ENCODE measurements around the gene MALSU1.
"Not testable (repeated sequence)": the region's sequence is repeated elsewhere in the genome, so short reads cannot be mapped to it uniquely, and the experiment has no call there.

MALSU1 gene

DNA sequence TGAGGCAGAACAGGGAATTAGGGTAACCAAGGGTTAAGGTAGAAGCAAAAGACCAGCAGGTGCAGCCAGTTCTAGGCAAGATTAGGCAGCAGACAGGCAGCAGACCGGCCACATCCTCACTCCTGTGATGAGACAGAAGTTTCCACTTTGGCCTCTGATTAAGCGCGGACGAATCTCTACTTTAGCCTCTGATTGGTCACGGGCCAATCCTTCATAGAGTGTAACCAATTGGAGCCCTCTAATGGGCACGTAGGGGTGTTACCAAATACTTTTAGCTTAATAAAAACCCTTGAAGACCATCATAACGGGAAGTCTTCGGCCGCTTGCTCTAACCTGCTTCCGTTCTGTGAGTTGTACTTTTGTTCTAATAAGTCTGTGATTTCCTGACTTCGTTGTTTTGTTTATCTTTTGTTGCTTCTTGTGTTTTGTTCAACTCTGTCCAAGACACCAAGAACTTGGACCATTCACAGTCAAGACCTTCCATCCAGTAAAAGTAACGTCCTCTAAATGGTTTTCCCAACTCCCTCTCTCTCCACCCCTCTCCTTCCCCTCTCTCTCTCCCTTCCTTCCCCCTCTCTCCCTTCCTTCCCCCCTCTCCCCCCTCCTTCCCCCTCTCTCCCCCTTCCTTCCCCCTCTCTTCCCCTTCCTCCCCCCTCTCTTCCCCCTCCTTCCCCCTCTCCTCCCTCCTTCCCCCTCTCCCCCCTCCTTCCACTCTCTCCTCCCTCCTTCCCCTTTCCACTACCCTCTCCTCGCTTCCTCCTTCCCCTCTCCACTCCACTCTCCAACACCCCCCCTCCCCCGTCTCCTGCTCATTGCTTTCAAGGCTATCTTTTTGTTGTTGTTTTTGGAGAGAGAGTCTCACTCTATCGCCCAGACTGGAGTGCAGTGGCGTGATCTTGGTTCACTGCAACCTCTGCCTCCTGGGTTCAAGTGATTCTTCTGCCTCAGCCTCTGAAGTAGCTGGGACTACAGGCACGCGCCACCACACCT lies 13.2 kb upstream of the MALSU1 start:
- peak in 1 of 4 experiments; percentile 21 for DNase-seq

DNA sequence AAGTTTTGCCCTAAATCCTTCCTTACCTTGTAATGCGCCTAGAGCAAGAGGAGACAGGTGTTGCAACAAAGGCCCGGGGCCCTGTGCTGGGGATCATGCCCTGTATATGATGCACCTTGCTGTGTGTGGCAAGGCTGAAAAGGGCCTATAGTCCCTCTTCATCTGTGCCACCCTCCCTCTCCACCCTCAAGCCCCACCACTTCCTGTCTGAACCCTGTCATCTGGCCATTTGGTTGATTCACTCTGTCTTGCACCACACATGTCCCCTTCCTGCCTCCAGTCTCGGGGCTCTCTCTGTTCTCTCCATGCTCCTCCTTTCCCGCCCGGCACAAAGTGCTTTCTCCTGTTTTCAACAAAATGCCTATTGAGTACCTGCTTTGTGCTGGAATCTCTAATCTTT lies 11.5 kb upstream of the MALSU1 start:
- DNase-seq, result peak in 2 of 4 experiments; percentile 33 to 48

DNA sequence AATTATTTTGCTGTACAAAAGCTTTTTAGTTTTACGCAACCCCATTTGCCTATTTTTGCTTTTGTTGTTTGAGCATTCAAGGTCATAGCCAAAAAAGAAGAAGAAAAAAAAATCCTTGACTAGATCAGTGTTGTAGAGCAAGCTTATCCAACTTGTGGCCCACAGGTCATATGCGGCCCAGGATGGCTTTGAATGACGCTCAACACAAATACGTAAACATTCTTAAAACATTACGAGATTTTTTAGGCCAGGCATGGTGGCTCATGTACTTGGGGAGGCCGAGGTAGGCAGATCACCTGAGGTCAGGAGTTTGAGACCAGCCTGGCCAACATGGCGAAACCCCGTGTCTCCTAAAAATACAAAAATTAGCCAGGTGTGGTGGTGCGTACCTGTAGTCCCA lies 8.1 kb upstream of the MALSU1 start:
- no peak for DNase-seq

DNA sequence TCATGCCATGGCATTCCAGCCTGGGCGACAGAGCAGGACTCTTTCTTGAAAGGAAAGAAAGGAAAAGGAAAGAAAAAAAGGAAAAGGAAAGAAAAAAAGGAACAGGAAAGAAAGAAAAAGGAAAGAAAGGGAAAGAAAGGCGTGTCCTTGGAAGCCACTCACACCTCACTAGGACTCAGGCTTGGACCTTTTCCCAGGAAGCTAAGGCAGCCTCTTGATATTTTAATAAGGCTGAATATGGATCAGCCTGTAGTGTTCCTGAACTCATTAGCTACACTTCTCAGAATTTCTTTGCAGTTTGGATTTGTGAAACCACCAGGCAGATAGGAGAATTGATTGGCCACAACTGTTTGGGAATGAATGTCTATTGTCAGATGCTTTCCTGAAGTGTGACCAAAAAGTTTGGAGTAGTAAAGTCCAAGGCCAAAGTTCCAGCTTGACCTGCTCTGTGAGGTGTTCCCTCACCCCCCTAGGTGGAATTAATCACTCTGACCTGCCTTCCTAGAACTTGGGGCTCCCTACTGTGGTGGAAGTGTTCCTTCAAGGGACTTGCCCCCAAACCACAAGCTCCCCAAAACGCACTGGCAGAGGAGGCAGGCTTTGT lies 7.1 kb upstream of the MALSU1 start:
- DNase-seq, result no peak

DNA sequence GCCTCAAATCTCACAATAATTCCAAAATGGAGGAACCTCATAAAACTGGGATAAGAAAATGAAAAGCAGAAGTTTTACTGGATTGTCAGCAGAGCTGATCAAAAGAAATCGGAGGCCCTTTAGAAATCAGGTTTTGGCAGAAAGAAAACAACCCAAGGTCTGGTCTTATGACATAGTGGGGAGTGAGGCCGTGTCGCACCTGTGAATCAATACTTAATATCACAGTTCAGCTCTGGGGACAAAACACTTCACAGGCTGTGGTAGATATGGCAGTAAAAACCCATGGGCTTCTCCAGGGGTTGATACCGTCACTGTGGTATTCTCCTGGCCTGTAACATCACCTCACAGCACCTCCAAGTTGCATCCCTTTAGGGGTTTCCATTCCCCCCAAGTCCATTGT lies 6.5 kb upstream of the MALSU1 start:
- no peak for DNase-seq

DNA sequence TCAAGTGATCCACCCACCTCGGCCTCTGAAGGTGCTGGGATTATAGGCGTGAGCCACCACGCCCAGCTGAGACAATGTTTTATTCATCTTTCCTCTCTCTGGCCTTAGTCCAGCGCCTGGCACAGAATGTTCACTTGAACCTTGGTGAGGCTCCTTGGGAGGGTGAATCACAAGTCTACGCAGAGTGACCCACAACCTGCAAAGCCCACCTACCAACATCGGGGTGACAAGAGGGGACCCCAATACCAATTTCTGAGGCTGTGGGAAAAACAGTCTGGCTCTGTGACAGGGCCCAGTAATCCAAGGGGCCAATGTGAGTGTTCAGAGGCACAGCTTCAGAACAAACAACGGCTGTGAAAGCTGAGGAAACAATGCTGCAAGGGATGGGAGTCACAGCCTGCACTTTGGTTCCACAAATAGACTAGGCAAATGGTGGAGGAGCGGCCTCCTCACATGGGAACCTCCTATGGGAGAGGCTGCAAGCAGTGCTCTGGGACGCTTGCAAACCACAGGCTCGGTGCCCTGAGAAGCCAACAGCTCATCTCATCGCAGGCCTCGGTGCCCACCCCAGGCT lies 5.6 kb upstream of the MALSU1 start:
- DNase-seq, result no peak

DNA sequence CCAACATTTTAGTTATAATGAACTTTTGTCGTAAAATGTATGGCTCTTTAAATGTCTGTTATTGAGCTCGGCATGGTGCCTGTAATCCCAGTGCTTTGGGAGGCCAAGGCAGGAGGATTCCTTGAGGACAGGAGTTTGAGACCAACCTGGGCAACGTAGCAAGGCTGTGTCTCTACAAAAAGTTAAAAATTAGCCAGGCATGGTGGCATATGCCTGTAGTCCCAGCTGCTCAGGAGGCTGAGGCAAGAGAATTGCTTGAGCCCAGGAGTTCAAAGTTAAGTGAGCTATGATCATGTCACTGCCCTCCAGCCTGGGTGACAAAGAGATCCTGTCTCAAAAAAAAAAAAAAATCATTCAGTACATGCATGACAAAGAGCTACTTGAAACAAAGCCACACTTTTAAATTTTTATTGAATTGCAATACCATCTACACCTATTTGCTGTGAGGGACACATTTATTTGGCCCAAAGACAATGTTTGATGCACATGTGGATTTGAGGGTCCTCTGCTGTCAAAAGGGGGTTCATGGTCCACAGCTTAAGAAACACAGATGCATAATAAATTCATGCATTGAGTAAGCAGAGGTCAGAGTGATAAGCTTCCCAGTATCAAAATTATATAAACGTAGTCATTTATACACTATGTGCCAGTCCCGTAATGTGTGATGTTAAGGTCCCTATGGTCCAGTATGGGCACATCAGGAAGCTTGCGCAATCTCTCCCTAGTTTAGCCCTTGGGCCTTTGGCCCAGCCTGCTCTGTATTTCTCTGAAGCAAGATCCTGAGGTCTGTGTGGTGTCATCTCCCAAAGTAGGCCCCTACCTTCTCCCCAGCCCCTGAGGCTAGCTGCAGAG lies 4.4 kb upstream of the MALSU1 start:
- DNase-seq, result peak in 2 of 4 experiments; percentile 30 to 35

DNA sequence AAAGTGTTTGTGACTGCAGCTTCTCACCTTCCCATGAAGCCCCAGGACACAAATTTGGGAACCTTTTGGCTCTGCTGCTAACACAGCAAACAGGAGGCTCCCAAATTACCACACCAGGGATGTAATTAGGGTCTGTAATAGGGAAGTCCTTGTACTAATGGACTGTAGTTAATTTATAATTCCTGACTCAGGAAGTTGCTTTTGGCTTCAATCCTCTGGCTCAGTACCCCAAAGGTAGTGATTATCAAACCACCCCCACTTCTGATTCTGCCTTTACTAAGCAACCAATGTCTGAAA lies 3.8 kb upstream of the MALSU1 start:
- no peak for DNase-seq

DNA sequence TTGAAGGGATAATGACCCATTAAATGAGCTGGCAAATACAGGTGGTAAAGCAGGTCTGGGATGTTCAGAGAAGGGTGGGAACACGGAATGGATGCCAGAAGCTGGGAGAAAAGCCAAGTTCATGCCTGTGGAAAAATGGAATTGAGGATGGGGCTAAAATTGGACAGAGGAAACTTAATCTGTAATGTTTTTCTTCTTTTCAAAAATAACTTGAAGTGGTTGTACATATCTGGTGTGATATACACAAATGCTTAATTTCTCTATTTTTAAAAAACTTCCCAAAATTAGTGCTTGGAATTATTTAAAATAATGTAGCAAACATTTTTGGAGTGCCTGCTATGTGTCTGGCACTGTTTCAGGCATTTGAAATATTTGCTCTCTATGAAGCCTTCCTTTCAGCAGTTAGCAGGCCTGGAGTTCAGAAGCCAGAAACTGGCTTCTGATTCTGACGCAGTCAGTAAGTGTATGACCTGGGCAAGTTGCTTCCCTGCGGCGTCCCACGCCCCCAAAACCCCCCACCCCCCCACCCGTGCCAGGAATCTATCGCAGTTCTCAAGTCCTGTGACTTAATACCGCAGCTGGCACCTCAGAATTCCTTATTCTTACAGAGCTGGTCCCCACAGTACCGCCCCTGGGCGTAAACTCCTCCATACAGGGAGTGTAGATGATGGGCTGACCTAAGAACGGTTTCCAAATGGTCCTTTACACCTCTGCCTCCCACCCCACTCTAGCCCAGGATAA lies 828 bp upstream of the MALSU1 start:
- DNase-seq, result no peak

DNA sequence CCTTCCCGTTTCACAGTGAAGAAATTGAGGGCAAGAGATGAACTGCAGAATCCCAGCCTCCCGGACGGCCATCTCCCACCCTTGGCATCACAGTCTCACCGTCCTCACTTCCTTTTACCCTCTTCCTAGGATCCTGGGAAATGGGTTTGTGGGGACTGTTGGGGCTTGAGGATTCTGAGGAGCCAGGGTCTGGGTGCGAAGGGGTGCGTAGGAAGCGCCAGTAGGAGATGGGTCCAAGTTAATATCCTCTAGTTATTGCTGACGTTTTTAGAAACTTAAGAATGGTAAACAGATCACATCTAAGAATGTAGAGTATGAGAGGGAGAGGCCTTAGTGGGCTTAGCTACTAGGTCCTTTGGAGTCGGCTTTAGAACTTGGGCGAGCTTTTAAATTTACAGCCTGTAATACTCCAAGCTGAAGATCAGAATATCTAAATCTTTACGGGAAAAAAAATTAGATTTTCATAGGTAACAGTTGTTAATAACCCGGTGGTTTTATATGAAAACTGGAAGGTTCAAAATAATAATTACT lies 696 bp downstream of the MALSU1 start:
- peak in 2 of 4 experiments; percentile 28 to 32 for DNase-seq

DNA sequence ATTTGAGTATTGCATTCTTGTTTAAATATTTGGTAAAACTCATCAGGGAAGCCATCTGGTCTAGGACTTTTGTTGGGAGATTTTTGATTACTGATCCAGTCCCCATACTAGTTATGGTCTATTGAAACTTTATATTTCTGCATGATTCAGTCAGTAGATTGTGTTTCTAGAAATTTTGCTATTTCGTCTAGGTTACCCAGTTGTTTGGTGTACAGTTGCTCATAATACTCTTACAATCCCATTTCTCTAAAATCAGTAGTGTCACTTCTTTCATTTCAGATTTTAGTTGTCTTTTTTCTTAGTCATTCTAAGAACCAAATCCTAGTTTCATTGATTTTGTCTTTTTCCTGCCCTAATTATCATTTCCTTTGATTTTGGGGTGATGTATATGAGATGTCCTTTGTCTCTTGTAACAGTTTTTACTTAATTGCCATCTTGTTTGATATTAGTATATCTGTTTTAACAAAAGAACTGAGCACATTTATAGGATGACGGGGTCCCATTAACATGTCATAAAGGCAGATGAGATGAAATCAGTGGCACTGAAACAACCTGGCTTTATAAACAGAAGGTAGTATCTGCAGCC lies 7.9 kb downstream of the MALSU1 start:
- DNase-seq, result no peak

DNA sequence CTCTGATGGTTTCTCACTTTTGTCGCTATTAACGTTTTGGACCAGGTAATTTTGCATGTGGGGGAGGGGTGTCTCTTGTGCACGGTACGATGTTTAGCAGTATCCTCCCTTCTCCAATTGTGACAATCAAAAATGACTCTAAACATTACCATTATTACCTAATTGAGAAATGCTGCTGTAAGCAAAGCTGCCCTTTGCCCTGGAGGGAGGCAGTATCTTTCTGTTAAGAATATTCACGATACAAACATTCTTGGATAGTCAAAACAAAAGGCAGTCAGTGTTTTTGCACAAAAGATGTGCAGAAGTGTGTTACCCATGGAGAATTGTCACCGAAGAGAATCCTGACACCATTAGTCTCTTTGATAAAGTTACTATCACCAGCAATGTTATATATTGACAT lies 9.6 kb downstream of the MALSU1 start:
- no peak for DNase-seq

DNA sequence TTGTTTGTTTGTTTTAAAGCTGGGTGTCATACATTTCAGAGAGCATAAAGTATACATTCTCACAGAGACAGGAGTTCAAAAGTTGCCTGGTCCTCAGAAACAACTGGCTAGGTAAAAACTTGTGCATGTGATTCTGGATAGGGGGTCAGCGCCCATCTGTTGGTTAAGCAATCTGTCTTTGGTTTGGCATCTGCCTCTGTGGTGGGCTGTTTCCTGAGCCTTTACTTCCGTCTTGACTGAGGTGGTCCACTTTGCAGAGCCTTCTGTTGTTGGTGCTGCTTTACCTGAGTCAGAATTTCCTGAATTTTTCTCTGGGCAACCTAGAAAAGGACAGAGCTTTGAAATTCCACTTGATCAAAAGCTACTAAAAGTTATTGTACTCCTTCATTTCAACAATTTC lies 13.0 kb downstream of the MALSU1 start:
- DNase-seq, result not testable (repeated sequence)

DNA sequence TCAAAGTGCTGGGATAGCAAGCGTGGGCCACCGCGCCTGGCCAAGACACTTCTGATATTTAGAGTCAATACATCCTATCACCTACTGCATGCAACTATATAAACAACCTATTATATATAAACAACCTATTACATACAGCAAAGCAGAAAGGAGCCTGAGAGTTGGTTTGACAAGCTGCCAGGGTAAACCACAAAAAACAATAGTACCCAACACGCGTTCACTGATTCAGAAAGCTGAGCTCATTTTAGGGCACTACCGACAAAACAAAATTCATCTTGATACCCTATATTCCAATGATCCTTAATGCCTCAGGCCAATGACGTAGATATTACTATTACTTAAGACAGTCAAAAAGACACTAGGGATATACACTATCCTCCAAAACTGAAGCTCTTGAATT lies 16.2 kb downstream of the MALSU1 start:
- DNase-seq, result no peak

DNA sequence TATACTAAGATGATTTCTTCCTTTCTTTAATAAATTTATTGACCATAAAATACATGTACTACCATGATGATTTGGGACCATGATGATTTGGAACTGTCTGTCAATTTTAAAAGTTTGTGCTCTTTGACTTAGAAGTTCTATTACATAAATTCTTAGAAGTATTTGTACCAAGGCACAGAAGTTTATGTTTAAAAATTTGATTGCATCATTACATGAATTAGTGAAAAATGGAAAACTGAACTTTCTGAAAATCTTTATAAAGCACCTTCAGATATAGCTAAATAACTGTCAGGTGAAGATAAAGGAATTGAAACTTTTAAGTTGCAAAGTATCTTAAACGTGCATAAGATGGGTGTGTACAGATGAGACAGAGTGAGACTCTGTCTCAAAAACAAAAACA lies 32.0 kb downstream of the MALSU1 start:
- no peak for DNase-seq

DNA sequence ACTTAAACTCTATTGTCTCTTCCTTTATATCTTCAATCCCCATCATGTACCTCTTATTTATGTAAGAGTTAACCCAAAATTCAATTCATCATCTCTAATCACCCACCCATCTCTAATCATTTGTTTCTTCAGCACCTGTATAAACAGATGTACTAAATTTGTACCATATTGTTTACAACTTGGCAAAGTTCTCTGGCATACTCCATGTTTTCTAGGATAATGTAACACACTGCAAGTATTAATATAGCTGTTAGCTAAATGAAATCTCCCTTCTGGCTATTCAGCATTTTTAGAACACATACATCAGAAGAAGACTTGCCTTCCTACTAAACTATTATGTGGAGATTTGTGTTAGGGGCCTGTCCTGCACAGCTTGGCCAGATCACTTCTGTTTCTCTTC lies 33.1 kb downstream of the MALSU1 start:
- no peak for DNase-seq

DNA sequence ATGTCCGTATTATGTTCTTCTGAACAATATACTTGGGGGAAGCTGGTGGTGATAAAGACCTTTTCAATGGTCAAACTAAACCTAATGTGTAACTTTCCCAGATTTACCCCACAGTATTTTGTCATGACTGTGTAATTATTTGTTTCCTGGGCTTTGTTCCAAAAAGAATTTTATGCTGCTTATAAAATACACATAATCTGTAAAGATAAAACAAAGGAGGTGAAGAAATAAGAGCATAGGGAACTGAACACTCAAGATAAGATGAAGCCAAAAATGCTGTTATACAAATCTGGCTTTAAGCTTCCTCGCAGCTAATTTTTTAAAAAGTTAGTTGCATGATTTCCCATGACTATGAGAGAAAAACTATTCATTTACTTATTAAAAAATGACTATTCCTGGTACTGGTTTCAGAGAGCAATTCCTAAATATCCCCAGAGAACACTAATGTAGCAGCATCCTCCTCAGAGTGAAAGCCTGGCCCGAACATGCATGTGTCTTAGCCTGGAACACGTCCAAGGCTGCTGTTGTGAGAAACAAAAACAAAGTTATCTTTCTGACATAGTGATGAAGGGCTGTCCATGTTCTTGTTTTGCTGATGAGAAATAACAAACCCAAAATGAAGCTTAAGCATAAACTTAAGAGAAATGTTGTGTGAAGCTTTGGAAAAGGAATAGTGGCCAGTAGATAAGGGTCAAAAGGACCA lies 33.9 kb downstream of the MALSU1 start:
- DNase-seq, result no peak

DNA sequence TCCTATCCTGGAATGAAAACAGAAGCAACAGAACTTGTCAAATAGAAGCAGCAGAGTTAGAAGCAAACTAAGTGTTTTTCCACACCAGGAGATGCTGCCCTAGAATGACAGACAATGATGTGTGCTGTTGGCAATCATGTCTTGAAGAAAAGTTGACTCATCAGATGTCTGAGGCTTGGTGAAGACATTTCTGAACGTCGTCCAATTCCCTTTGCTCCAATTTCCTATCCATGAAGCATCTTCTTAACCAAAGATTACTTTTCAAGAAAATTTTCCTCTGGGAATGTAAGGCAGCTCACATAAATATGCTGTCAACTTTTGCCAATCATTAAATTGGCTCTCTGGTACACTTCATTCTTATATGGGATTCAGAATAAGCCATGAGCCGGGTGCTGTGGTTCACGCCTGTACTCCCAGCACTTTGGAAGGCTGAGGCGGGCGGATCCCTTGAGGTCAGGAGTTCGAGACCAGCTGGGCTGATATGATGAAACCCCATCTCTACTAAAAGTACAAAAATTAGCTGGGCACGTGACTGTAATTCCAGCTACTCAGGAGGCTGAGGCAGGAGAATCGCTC lies 34.6 kb downstream of the MALSU1 start:
- no peak for DNase-seq

DNA sequence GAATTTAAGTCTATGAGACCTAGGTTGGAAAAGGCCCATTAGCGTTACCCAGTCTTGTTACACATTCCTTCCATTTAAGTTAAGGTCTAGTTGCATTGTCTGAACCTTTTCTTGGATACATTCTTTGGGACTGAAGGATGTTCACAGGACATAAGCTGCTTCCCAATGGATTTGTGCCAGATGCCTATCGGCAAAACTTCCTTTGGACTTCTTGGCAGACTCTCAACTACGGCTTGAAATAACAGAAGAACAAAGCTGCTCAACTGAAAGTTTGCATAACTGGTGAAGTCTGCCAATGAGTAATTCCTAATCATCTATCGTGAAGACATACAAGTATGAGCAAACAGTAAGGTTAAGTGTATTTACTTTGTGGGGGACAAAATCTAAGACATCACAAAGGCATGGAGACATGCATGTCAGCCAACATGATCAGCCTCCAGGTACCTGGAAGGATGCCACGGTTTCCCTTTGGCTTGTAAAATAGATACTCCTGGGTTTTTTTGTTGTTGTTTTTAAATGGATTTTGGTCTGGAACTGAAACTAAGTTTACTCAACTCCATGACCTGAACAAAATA lies 35.4 kb downstream of the MALSU1 start:
- no peak for DNase-seq

DNA sequence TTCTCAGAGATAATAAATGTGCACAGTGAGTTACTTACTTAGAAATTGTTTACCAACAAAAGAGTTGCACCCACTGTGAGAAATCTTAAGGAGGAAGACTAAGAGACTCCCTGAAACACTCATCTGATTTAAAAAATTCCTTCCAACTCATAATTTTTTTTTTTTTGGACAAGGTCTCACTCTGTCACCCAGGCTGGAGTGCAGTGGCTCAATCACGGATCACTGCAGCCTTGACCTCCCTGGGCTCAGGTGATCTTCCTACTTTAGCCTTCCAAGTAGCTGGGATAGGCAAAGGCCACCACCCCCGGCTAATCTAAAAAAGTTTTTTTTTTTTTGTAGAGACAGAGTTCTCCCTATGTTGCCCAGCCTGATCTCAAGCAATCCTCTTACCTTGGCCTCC lies 36.0 kb downstream of the MALSU1 start:
- no peak for DNase-seq

Measured in suppressor macrophage (primary cell).